ENCODE data around the gene SLC25A27. TPM values are rescaled to one million over a fixed set of nuclear protein-coding genes. Genes with fewer than 3 reads are reported as not detected.
A peak's percentile ranks its signal among the peaks of the same experiment; 100 is the strongest.

The SLC25A27 gene
- total and polyA plus RNA-seq, 9 of the 15 experiments (the other 6 are each of a cell fraction or from before 2014, with no cell fraction given) = not detected

GRCh38 chr6:46626228-46626909, 26.4 kb upstream of the SLC25A27 start (continued):
- TF ChIP-seq REST (IDR thresholded peaks at IDR 0.05; ENCODE audit: borderline replicate concordance) (peak; percentile 54; the same call in 1 of the 2 replicates), REST (CRISPR knock-in tag; IDR thresholded peaks at IDR 0.05; ENCODE audit: low read depth) (no peak), RAD21 (CRISPR knock-in tag; conservative IDR thresholded peaks at IDR 0.05 in 1 of 2, IDR thresholded peaks at IDR 0.05 in 1 of 2) (peak; percentile 63 to 79), TBL1XR1 (IDR thresholded peaks at IDR 0.05; ENCODE audit: low read length in 2 of 2) (no peak), NFE2 (IDR thresholded peaks at IDR 0.05; ENCODE audit: low read depth) (no peak)
